DND-41 (cell line): ENCODE measurements around the gene DYNLT4.

ENCODE experiments used
- ATAC-seq: fragments of 200-7000 bp; cut with Tn5 transposase; 3 replicates; pipeline ENCODE4 v1.9.1; 2021; ENCODE audit warnings: low read depth; ENCODE audit not compliant: insufficient read depth
- DNase-seq: peaks from one replicate; pipeline ENCODE4 v3.0.0-alpha.2; 2020
- H2AFZ ChIP-seq: 2 replicates; pipeline ENCODE4 v1.6.0; 2012; ENCODE audit warnings: low read depth, low read length
- H3K27ac ChIP-seq: 2 replicates; pipeline ENCODE4 v1.5.1; 2012; ENCODE audit warnings: low read length, inconsistent platforms
- H3K27me3 ChIP-seq: fragments of 200-600 bp; sonication (generic); 2 replicates; pipeline ENCODE4 v1.6.0; 2012; ENCODE audit warnings: low read length, mild to moderate bottlenecking, inconsistent platforms; ENCODE audit not compliant: insufficient read depth, poor library complexity
- H3K36me3 ChIP-seq: 2 replicates; pipeline ENCODE4 v1.5.1; 2012; ENCODE audit warnings: low read length, inconsistent platforms; ENCODE audit not compliant: insufficient read depth
- H3K4me1 ChIP-seq: 2 replicates; pipeline ENCODE4 v1.5.1; 2012; ENCODE audit warnings: mild to moderate bottlenecking, low read length; ENCODE audit not compliant: insufficient read depth
- H3K4me2 ChIP-seq: 2 replicates; pipeline ENCODE4 v1.6.0; 2012; ENCODE audit warnings: mild to moderate bottlenecking, moderate library complexity, low read length, inconsistent platforms; ENCODE audit not compliant: insufficient read depth
- H3K4me3 ChIP-seq, 2 experiments: fragments of 200-600 bp in 1 of 2; shearing (Covaris generic) in 1 of 2; 2 replicates each; pipeline ENCODE4 v1.5.1; 2012 to 2016; ENCODE audit warnings: inconsistent platforms in 2 of 2, low read length in 2 of 2, mild to moderate bottlenecking in 2 of 2, low read depth in 1 of 2, moderate library complexity in 1 of 2
- H3K79me2 ChIP-seq: 2 replicates; pipeline ENCODE4 v1.6.0; 2012; ENCODE audit warnings: low read length, inconsistent platforms; ENCODE audit not compliant: insufficient read depth
- H3K9ac ChIP-seq: 2 replicates; pipeline ENCODE4 v1.6.0; 2012; ENCODE audit warnings: low read depth, mild to moderate bottlenecking, inconsistent platforms, low read length, moderate library complexity
- H3K9me3 ChIP-seq: 2 replicates; pipeline ENCODE4 v1.5.1; 2012; ENCODE audit warnings: low read length, moderate library complexity, mild to moderate bottlenecking, inconsistent platforms; ENCODE audit not compliant: insufficient read depth, severe bottlenecking
- H4K20me1 ChIP-seq: 2 replicates; pipeline ENCODE4 v1.6.0; 2012; ENCODE audit warnings: low read length; ENCODE audit not compliant: insufficient read depth
- CTCF ChIP-seq: IDR thresholded peaks from 2 replicates; pipeline ENCODE4 v1.5.1; 2012; ENCODE audit warnings: borderline replicate concordance, low read length, moderate library complexity, mild to moderate bottlenecking; ENCODE audit not compliant: poor library complexity, severe bottlenecking; ENCODE audit errors: extremely low read depth
- EZH2 ChIP-seq: IDR thresholded peaks from 3 replicates; pipeline ENCODE4 v1.6.1; 2012; ENCODE audit warnings: borderline replicate concordance, low read depth, mild to moderate bottlenecking, moderate library complexity, low read length, inconsistent platforms; ENCODE audit not compliant: severe bottlenecking

DYNLT4 gene

GRCh38 chr1:44848456-44849181, 41.5 kb upstream of the DYNLT4 start:
- Histone ChIP-seq H2AFZ (no peak overlapping the region), H3K4me1 (no peaks in the 10 kb centered on the region), H3K9ac (no peak overlapping the region), H3K79me2 (no peaks in the 10 kb centered on the region), H3K27me3 (no peaks in the 10 kb centered on the region), H3K27ac (no peak overlapping the region), H4K20me1 (no peaks in the 10 kb centered on the region), H3K4me2 (no peak overlapping the region), H3K36me3 (peaks cover 4% of the 10 kb centered on the region; the same call in 1 of the 2 replicates), H3K4me3 (no peak overlapping the region), H3K9me3 (no peaks in the 10 kb centered on the region)
- DNase-seq (no peak), ATAC-seq (no peak)
- no peak for TF ChIP-seq CTCF
- TF ChIP-seq EZH2, result no peak

GRCh38 chr1:44847845-44848244, 40.7 kb upstream of the DYNLT4 start:
- Histone ChIP-seq H3K27ac (no peak overlapping the region), H3K4me3 (no peak overlapping the region), H3K9ac (no peak overlapping the region), H3K9me3 (no peaks in the 10 kb centered on the region), H3K27me3 (peaks cover 2% of the 10 kb centered on the region), H4K20me1 (no peaks in the 10 kb centered on the region), H2AFZ (no peak overlapping the region), H3K4me2 (no peak overlapping the region), H3K79me2 (no peaks in the 10 kb centered on the region), H3K36me3 (peaks cover 4% of the 10 kb centered on the region; the same call in 1 of the 2 replicates), H3K4me1 (peaks cover 8% of the 10 kb centered on the region)
- no peak for TF ChIP-seq CTCF
- TF ChIP-seq EZH2, result no peak
- DNase-seq (no peak), ATAC-seq (no peak)

GRCh38 chr1:44846985-44847384, 39.8 kb upstream of the DYNLT4 start:
- H3K9ac ChIP-seq, result no peak overlapping the region
- H3K4me3 ChIP-seq, result no peak overlapping the region
- H2AFZ ChIP-seq, result no peak overlapping the region
- H3K27me3 ChIP-seq, result peaks cover 6% of the 10 kb centered on the region
- H4K20me1 ChIP-seq, result 0 out of 2 replicates have a peak, but pooled peaks cover under 1% of the 10 kb centered on the region
- H3K4me2 ChIP-seq, result no peak overlapping the region
- H3K79me2 ChIP-seq, result no peaks in the 10 kb centered on the region
- DNase-seq (no peak), ATAC-seq (no peak)
- H3K9me3 ChIP-seq, result no peaks in the 10 kb centered on the region
- H3K27ac ChIP-seq, result no peak overlapping the region
- H3K36me3 ChIP-seq, result peaks cover 4% of the 10 kb centered on the region; the same call in 1 of the 2 replicates
- peaks cover 14% of the 10 kb centered on the region for H3K4me1 ChIP-seq
- TF ChIP-seq CTCF, result no peak
- TF ChIP-seq EZH2, result no peak
